ENCODE data around the gene RALGPS1. TPM values are rescaled to one million over a fixed set of nuclear protein-coding genes. Genes with fewer than 3 reads are reported as not detected.
A peak's percentile ranks its signal among the peaks of the same experiment; 100 is the strongest.

RALGPS1 gene
- total and polyA plus RNA-seq, 2 of the 13 experiments (the other 11 are each of a cell fraction or from before 2014, with no cell fraction given): 3.7 to 6.5 TPM

DNA sequence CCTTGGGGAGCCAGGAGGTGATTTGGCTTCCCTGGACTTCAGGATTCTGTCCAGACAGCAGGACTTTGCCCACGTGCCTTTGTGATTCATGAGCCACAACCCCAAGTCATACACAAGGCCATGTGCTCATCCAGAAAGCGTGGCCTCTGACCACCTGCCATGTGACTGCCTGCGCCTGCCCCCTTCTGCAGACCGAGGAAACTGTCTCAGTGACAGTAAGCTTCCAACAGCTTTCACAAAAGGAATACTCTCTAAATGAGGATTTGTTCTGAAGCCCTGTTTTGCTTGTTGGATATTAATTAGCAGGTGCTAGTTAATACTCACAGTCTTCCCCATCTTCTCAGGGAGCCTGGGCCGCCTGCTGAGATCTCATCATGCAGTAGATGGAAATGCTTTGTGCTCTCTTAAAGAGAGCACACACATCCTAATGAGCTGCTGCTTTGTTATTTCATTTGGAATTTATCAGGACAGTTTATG is 244.8 kb downstream of the RALGPS1 start (continued):
- TF ChIP-seq, protein P1, sequence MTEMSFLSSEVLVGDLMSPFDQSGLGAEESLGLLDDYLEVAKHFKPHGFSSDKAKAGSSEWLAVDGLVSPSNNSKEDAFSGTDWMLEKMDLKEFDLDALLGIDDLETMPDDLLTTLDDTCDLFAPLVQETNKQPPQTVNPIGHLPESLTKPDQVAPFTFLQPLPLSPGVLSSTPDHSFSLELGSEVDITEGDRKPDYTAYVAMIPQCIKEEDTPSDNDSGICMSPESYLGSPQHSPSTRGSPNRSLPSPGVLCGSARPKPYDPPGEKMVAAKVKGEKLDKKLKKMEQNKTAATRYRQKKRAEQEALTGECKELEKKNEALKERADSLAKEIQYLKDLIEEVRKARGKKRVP (CRISPR knock-in tag; IDR thresholded peaks at IDR 0.05): peak in 1 of 2 experiments; percentile 87; a peak in 2 of 4 replicates
- TF ChIP-seq, protein P2, sequence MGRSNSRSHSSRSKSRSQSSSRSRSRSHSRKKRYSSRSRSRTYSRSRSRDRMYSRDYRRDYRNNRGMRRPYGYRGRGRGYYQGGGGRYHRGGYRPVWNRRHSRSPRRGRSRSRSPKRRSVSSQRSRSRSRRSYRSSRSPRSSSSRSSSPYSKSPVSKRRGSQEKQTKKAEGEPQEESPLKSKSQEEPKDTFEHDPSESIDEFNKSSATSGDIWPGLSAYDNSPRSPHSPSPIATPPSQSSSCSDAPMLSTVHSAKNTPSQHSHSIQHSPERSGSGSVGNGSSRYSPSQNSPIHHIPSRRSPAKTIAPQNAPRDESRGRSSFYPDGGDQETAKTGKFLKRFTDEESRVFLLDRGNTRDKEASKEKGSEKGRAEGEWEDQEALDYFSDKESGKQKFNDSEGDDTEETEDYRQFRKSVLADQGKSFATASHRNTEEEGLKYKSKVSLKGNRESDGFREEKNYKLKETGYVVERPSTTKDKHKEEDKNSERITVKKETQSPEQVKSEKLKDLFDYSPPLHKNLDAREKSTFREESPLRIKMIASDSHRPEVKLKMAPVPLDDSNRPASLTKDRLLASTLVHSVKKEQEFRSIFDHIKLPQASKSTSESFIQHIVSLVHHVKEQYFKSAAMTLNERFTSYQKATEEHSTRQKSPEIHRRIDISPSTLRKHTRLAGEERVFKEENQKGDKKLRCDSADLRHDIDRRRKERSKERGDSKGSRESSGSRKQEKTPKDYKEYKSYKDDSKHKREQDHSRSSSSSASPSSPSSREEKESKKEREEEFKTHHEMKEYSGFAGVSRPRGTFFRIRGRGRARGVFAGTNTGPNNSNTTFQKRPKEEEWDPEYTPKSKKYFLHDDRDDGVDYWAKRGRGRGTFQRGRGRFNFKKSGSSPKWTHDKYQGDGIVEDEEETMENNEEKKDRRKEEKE (IDR thresholded peaks at IDR 0.05): no peak
- peak; percentile 99 for TF ChIP-seq RXRB (CRISPR knock-in tag; IDR thresholded peaks at IDR 0.05; ENCODE audit: borderline replicate concordance)
- TF ChIP-seq, protein P3, sequence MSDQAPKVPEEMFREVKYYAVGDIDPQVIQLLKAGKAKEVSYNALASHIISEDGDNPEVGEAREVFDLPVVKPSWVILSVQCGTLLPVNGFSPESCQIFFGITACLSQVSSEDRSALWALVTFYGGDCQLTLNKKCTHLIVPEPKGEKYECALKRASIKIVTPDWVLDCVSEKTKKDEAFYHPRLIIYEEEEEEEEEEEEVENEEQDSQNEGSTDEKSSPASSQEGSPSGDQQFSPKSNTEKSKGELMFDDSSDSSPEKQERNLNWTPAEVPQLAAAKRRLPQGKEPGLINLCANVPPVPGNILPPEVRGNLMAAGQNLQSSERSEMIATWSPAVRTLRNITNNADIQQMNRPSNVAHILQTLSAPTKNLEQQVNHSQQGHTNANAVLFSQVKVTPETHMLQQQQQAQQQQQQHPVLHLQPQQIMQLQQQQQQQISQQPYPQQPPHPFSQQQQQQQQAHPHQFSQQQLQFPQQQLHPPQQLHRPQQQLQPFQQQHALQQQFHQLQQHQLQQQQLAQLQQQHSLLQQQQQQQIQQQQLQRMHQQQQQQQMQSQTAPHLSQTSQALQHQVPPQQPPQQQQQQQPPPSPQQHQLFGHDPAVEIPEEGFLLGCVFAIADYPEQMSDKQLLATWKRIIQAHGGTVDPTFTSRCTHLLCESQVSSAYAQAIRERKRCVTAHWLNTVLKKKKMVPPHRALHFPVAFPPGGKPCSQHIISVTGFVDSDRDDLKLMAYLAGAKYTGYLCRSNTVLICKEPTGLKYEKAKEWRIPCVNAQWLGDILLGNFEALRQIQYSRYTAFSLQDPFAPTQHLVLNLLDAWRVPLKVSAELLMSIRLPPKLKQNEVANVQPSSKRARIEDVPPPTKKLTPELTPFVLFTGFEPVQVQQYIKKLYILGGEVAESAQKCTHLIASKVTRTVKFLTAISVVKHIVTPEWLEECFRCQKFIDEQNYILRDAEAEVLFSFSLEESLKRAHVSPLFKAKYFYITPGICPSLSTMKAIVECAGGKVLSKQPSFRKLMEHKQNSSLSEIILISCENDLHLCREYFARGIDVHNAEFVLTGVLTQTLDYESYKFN (CRISPR knock-in tag; conservative IDR thresholded peaks at IDR 0.05): peak; percentile 81
- TF ChIP-seq BRD4 (CRISPR knock-in tag; IDR thresholded peaks at IDR 0.05): no peak
- peak; percentile 92; the same call in 1 of the 2 replicates for TF ChIP-seq ZNF672 (CRISPR knock-in tag; IDR thresholded peaks at IDR 0.05)
- TF ChIP-seq KMT2B (CRISPR knock-in tag; IDR thresholded peaks at IDR 0.05): peak; percentile 88
- TF ChIP-seq HOXA7 (CRISPR knock-in tag; IDR thresholded peaks at IDR 0.05): 0 out of 2 replicates have a peak, but pooled peaks have one; percentile 71
- peak; percentile 84; the same call in 1 of the 2 replicates for TF ChIP-seq ZSCAN25 (CRISPR knock-in tag; IDR thresholded peaks at IDR 0.05)
- TF ChIP-seq IRF2 (CRISPR knock-in tag; IDR thresholded peaks at IDR 0.05): peak; percentile 93
- TF ChIP-seq, protein P4, sequence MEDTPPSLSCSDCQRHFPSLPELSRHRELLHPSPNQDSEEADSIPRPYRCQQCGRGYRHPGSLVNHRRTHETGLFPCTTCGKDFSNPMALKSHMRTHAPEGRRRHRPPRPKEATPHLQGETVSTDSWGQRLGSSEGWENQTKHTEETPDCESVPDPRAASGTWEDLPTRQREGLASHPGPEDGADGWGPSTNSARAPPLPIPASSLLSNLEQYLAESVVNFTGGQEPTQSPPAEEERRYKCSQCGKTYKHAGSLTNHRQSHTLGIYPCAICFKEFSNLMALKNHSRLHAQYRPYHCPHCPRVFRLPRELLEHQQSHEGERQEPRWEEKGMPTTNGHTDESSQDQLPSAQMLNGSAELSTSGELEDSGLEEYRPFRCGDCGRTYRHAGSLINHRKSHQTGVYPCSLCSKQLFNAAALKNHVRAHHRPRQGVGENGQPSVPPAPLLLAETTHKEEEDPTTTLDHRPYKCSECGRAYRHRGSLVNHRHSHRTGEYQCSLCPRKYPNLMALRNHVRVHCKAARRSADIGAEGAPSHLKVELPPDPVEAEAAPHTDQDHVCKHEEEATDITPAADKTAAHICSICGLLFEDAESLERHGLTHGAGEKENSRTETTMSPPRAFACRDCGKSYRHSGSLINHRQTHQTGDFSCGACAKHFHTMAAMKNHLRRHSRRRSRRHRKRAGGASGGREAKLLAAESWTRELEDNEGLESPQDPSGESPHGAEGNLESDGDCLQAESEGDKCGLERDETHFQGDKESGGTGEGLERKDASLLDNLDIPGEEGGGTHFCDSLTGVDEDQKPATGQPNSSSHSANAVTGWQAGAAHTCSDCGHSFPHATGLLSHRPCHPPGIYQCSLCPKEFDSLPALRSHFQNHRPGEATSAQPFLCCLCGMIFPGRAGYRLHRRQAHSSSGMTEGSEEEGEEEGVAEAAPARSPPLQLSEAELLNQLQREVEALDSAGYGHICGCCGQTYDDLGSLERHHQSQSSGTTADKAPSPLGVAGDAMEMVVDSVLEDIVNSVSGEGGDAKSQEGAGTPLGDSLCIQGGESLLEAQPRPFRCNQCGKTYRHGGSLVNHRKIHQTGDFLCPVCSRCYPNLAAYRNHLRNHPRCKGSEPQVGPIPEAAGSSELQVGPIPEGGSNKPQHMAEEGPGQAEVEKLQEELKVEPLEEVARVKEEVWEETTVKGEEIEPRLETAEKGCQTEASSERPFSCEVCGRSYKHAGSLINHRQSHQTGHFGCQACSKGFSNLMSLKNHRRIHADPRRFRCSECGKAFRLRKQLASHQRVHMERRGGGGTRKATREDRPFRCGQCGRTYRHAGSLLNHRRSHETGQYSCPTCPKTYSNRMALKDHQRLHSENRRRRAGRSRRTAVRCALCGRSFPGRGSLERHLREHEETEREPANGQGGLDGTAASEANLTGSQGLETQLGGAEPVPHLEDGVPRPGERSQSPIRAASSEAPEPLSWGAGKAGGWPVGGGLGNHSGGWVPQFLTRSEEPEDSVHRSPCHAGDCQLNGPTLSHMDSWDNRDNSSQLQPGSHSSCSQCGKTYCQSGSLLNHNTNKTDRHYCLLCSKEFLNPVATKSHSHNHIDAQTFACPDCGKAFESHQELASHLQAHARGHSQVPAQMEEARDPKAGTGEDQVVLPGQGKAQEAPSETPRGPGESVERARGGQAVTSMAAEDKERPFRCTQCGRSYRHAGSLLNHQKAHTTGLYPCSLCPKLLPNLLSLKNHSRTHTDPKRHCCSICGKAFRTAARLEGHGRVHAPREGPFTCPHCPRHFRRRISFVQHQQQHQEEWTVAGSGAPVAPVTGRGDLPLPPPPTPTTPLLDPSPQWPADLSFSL (CRISPR knock-in tag; IDR thresholded peaks at IDR 0.05): no peak
- peak; percentile 92 for TF ChIP-seq REPIN1 (CRISPR knock-in tag; IDR thresholded peaks at IDR 0.05; ENCODE audit: borderline replicate concordance, low read depth)
- TF ChIP-seq, protein P5, sequence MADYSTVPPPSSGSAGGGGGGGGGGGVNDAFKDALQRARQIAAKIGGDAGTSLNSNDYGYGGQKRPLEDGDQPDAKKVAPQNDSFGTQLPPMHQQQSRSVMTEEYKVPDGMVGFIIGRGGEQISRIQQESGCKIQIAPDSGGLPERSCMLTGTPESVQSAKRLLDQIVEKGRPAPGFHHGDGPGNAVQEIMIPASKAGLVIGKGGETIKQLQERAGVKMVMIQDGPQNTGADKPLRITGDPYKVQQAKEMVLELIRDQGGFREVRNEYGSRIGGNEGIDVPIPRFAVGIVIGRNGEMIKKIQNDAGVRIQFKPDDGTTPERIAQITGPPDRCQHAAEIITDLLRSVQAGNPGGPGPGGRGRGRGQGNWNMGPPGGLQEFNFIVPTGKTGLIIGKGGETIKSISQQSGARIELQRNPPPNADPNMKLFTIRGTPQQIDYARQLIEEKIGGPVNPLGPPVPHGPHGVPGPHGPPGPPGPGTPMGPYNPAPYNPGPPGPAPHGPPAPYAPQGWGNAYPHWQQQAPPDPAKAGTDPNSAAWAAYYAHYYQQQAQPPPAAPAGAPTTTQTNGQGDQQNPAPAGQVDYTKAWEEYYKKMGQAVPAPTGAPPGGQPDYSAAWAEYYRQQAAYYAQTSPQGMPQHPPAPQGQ (CRISPR knock-in tag; IDR thresholded peaks at IDR 0.05; ENCODE audit: borderline replicate concordance): no peak

Measured in HepG2 (cell line).